Upper lobe of left lung (tissue), 6 donors: ENCODE measurements around the gene ZBTB8OS. TPM values are rescaled to one million over a fixed set of nuclear protein-coding genes. Genes with fewer than 3 reads are reported as not detected.
"Not testable (repeated sequence)": the region's sequence is repeated elsewhere in the genome, so short reads cannot be mapped to it uniquely, and the experiment has no call there.

Experiments
- ATAC-seq, 2 donors: fragments of 200-7000 bp; cut with Tn5 transposase; one replicate each; pipeline ENCODE4 v1.9.1; 2022; ENCODE audit warnings: mild to moderate bottlenecking in 2 of 2, moderate library complexity in 2 of 2; ENCODE audit not compliant: low FRiP score in 2 of 2
- DNase-seq, 2 donors: peaks; one replicate each; pipeline ENCODE4 v3.0.0-alpha.2; 2019 to 2020
- H3K27ac ChIP-seq, 4 donors: fragments of 200-600 bp; sonication (generic); one replicate each; pipeline ENCODE4 v1.5.1; 2016 to 2019
- H3K27me3 ChIP-seq, 4 donors: fragments of 200-600 bp; sonication (generic); one replicate each; pipeline ENCODE4 v1.5.1; 2017 to 2019
- H3K36me3 ChIP-seq, 4 donors: fragments of 200-600 bp; sonication (generic); one replicate each; pipeline ENCODE4 v1.5.1; 2016 to 2019
- H3K4me1 ChIP-seq, 4 donors: fragments of 200-600 bp; sonication (generic); one replicate each; pipeline ENCODE4 v1.5.1; 2018 to 2019
- H3K4me3 ChIP-seq, 4 donors: fragments of 200-600 bp; sonication (generic); one replicate each; pipeline ENCODE4 v1.5.1; 2017 to 2019; ENCODE audit warnings: mild to moderate bottlenecking in 2 of 4, moderate library complexity in 1 of 4
- H3K9me3 ChIP-seq, 4 donors: fragments of 200-600 bp; sonication (generic); one replicate each; pipeline ENCODE4 v1.5.1; 2018 to 2019
- EP300 ChIP-seq, 4 donors: sonication (generic); formaldehyde crosslinking; IDR thresholded peaks; one replicate each; pipeline ENCODE4 v1.5.1; 2017; ENCODE audit warnings: antibody characterized with exemption in 4 of 4, control low read depth in 2 of 4
- POLR2A ChIP-seq, 4 donors: fragments of 450-650 bp; IDR thresholded peaks; one replicate each; pipeline ENCODE4 v1.5.1; 2016 to 2017; ENCODE audit warnings: antibody characterized with exemption in 4 of 4, mild to moderate bottlenecking in 2 of 4
- POLR2AphosphoS5 ChIP-seq, 2 donors: sonication (generic); formaldehyde crosslinking; IDR thresholded peaks; one replicate each; pipeline ENCODE4 v1.5.1; 2017; ENCODE audit warnings: antibody characterized with exemption in 2 of 2
- WGBS, 2 donors: methylation state at CpG; one replicate each; pipeline ENCODE4 v1.1.5; 2017 to 2018; 5-methylcytosine and 5-hydroxymethylcytosine counted together
- total RNA-seq, 6 donors: library from RNA; depleted of rRNA in 4 of 6; stranded (reverse); fragments of >200 nt in 4 of 6; gene quantifications; one replicate each; pipeline versions ENCODE4 v1.1.0 to v1.2.1, GENCODE V29; 2016 to 2021
- TF ChIP-seq, protein P1 (sequence below), 6 experiments: fragments of 450-650 bp in 4 of 6; fragments of 200-600 bp in 2 of 6; sonication (generic) in 2 of 6; IDR thresholded peaks; one replicate each; pipeline ENCODE4 v1.5.1; 2016 to 2019; ENCODE audit warnings: antibody characterized with exemption in 6 of 6
- donor health status: DM: no; HTN: no; CAD: no; lungs with moderate emphysema.
- donor health status: DM: no; HTN: yes; CAD: no; lungs with severe emphysema.

Gene ZBTB8OS
- total RNA-seq, 6 donors from 2014 or later, result 24.4 to 43.9 (median 37.3) TPM

DNA sequence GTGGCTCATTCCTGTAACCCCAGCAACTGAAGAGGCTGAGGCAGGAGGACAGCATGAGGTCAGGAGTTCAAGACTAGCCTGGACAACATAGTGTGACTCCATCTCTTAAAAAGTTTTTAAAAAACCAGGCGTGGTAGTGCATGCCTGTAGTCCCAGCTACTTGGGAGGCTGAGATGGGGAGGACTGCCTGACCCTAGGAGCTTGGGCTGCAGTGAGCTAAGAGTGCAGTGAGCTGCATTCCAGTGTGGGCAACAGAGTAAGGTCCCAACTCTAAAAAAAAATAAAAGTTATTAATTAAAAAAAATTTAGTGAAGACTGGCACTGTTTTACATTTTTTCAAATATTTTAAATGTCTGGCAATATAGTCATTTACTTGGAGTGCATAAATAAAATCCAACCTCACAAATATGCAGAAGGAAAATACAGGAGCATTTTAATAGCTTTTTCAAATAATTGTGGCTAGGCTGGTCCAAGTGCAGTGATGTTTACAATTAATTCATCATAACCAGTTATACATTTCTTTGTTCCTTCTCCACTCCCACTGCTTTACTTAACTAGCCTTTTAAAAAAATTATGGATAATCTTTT, 10.8 kb downstream of the ZBTB8OS start:
- peaks cover 0 to 6% (median 0%) of the 10 kb centered on the region in 4 donors for H3K36me3 ChIP-seq
- no peak overlapping the region for H3K4me3 ChIP-seq
- no peak overlapping the region for H3K27ac ChIP-seq
- H3K9me3 ChIP-seq, result no peaks in the 10 kb centered on the region
- ATAC-seq (no peak), DNase-seq (no peak)
- no peaks in the 10 kb centered on the region for H3K27me3 ChIP-seq
- H3K4me1 ChIP-seq, result peaks cover 0 to 11% (median 2%) of the 10 kb centered on the region in 4 donors
- no peak for TF ChIP-seq EP300 (IDR thresholded peaks at IDR 0.05)
- WGBS, 2 donors, result 87 to 92% methylated on average over 1 of the region's 1 CpG

DNA sequence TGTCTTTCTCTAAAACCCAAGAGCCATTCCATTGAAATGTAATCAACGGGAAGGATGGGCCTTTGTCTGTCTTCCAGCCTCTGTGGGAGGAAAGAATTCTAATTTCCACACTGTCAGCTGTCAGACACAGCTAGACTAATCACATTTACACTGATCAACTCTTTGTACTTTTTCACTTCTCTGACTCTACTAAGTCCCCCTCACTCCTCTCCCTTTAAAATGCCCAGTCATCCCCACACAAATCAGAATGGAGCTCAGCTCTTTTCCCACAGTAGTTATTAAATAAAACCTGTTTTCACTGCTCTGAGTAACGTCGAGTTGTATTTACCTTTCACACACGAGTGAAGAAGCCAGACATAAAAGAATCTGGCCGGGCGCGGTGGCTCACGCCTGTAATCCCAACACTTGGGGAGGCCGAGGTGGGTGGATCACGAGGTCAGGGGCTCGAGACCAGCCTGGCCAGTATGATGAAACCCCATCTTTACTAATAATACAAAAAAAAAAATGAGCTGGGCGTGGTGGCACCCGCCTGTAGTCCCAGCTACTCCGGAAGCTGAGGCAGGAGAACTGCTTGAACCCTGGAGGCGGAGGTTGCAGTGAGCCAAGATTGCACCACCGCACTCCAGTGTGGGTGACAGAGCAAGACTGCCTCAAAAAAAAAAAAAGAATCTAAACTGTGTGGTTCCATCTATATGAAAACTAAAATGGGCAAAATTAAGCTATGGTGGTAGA, 13.3 kb downstream of the ZBTB8OS start:
- TF ChIP-seq, protein P1, sequence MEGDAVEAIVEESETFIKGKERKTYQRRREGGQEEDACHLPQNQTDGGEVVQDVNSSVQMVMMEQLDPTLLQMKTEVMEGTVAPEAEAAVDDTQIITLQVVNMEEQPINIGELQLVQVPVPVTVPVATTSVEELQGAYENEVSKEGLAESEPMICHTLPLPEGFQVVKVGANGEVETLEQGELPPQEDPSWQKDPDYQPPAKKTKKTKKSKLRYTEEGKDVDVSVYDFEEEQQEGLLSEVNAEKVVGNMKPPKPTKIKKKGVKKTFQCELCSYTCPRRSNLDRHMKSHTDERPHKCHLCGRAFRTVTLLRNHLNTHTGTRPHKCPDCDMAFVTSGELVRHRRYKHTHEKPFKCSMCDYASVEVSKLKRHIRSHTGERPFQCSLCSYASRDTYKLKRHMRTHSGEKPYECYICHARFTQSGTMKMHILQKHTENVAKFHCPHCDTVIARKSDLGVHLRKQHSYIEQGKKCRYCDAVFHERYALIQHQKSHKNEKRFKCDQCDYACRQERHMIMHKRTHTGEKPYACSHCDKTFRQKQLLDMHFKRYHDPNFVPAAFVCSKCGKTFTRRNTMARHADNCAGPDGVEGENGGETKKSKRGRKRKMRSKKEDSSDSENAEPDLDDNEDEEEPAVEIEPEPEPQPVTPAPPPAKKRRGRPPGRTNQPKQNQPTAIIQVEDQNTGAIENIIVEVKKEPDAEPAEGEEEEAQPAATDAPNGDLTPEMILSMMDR (IDR thresholded peaks at IDR 0.05), result no peak
- TF ChIP-seq EP300 (IDR thresholded peaks at IDR 0.05) (no peak), POLR2A (IDR thresholded peaks at IDR 0.05) (no peak)
- Histone ChIP-seq H3K36me3 (peaks cover 0 to 22% (median 15%) of the 10 kb centered on the region in 4 donors), H3K27me3 (no peaks in the 10 kb centered on the region), H3K4me1 (peaks cover 0 to 11% (median 2%) of the 10 kb centered on the region in 4 donors), H3K4me3 (no peak overlapping the region), H3K9me3 (no peaks in the 10 kb centered on the region), H3K27ac (peak overlapping the region in 2 of 4 donors; percentile 54 to 56)
- ATAC-seq (peak; percentile 46 to 49), DNase-seq (peak; percentile 51 to 79)
- 66 to 74% methylated on average over 16 of the region's 16 CpGs for WGBS, 2 donors

DNA sequence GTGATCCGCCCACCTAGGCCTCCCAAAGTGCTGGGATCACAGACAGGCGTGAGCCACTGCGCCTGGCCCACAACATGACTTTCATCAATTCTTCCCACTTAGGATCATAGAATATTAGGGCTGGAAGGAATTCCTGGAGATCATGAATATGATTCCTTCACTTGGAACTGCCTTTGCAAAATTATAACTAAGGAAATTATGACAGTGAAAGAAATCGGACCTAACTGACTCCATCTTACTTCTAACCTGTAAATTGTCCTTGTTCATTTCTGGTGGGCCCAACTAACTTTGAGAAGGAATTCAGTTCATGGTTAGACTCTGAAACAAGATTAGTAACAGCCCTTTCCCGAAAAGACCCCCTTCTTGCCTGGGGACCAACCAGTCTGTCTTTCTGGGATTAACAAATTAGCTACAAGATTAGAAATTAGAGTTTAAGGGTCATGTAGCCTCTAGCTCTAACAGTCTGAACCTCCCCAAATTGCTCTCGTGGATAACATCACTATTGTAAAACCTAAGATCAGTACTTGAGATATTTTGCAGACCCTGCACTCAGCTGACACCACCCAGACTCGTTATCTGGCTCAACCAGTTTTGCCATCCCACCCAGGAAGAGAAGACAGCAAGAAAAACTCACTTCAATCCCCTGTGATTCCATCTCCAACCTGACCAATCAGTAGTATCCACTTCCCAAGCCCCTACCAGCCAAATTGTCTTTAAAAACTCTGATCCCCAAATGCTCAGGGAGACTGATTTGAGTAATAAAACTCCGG, 14.7 kb downstream of the ZBTB8OS start:
- no peaks in the 10 kb centered on the region for H3K9me3 ChIP-seq
- WGBS, 2 donors, result 94 to 96% methylated on average over 8 of the region's 8 CpGs
- no peak overlapping the region for H3K4me3 ChIP-seq
- ATAC-seq, result no peak
- peaks cover 0 to 30% (median 19%) of the 10 kb centered on the region in 4 donors for H3K36me3 ChIP-seq
- no peak for TF ChIP-seq EP300 (IDR thresholded peaks at IDR 0.05)
- TF ChIP-seq POLR2A (IDR thresholded peaks at IDR 0.05), result no peak
- TF ChIP-seq POLR2AphosphoS5 (IDR thresholded peaks at IDR 0.05), result no peak
- TF ChIP-seq, protein P1 (IDR thresholded peaks at IDR 0.05), result no peak
- H3K4me1 ChIP-seq, result peaks cover 0 to 11% (median 2%) of the 10 kb centered on the region in 4 donors
- no peaks in the 10 kb centered on the region for H3K27me3 ChIP-seq
- no peak overlapping the region for H3K27ac ChIP-seq
- DNase-seq, result no peak

DNA sequence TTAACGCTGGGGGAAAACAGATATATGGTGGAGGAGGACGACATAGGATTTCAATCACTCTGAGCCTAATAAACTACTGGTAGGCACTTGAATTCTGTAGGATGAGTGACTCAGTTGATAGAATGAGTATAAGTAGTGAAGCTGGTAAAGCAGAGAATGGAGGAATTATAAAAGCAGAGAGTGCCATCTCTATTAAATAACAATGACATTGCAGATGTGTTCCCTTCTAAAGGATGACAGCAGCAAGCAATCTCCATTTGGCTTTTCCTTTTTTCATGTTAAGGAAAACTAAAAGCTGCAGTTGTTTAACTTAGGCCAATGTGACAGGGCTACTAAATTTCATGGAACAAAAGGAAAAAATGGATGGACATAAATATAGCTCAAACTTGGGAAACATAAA, 17.5 kb downstream of the ZBTB8OS start:
- whole genome bisulfite sequencing, 2 donors, result 84 to 88% methylated on average over 2 of the region's 2 CpGs
- Histone ChIP-seq H3K4me1 (peaks cover 0 to 12% (median 2%) of the 10 kb centered on the region in 4 donors), H3K9me3 (no peaks in the 10 kb centered on the region), H3K27me3 (no peaks in the 10 kb centered on the region), H3K4me3 (no peak overlapping the region), H3K36me3 (peaks cover 0 to 49% (median 33%) of the 10 kb centered on the region in 4 donors), H3K27ac (no peak overlapping the region)
- no peak for DNase-seq
- no peak for ATAC-seq
- TF ChIP-seq POLR2A (IDR thresholded peaks at IDR 0.05) (no peak), POLR2AphosphoS5 (IDR thresholded peaks at IDR 0.05) (no peak)
- TF ChIP-seq, protein P1 (IDR thresholded peaks at IDR 0.05), result no peak

DNA sequence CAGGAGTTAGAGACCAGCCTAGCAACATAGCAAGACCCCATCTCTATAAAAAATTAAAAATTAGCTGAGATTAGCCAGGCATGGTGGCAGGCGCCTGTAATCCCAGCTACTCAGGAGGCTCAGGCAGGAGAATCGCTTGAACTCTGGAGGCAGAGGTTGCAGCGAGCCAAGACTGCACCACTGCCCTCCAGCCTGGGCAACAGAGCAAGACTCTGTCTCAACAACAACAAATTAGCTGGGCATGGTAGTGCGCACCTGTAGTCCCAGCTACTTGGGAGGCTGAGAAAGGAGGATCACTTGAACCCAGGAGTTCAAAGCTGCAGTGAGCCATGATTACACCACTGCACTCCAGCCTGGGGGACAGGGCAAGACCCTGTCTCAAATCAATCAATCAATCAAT, 20.2 kb downstream of the ZBTB8OS start:
- H3K4me3 ChIP-seq, H3K4me1 ChIP-seq, ATAC-seq, H3K27ac ChIP-seq, H3K27me3 ChIP-seq, H3K9me3 ChIP-seq, DNase-seq: not testable (repeated sequence)
- WGBS, 2 donors, result 95 to 96% methylated on average over 4 of the region's 4 CpGs
- H3K36me3 ChIP-seq, result peaks cover 0 to 62% (median 40%) of the 10 kb centered on the region in 4 donors
